Activated CD8-positive, alpha-beta T cell treated with anti-CD3 and anti-CD28 coated beads, Interleukin-2, amount 10 ng/mL, durations not matched to agents 7 days and 5 days (primary cell): ENCODE data around the gene GNL1. TPM values are rescaled to one million over a fixed set of nuclear protein-coding genes. Genes with fewer than 3 reads are reported as not detected.

Experiments used
- ATAC-seq: fragments of 150-1000 bp; cut with Tn5 transposase; one replicate; pipeline ENCODE4 v1.10.0; 2021; ENCODE audit warnings: moderate library complexity
- CTCF ChIA-PET: fragments of 350-600 bp; sonication (Branson Sonifier 250); formaldehyde crosslinking; loops from one replicate; lab custom pipeline; 2021; ENCODE audit warnings: antibody characterized with exemption; lab: Charles Lee
- POLR2A ChIA-PET: fragments of 350-600 bp; sonication (Branson Sonifier 250); formaldehyde crosslinking; loops from one replicate; lab custom pipeline; 2021; ENCODE audit warnings: antibody characterized with exemption; lab: Charles Lee
- DNase-seq: peaks from one replicate; pipeline ENCODE4 v3.0.0-alpha.2; 2020
- H3K27ac Mint-ChIP-seq: one replicate; pipeline ENCODE4 v1.8.0; 2021; ENCODE audit warnings: mild to moderate bottlenecking, mixed read lengths
- H3K27me3 Mint-ChIP-seq: one replicate; pipeline ENCODE4 v1.8.0; 2021; ENCODE audit warnings: low read depth, mixed read lengths
- H3K36me3 Mint-ChIP-seq: one replicate; pipeline ENCODE4 v1.8.0; 2021; ENCODE audit warnings: low read depth, mixed read lengths
- H3K4me1 Mint-ChIP-seq: one replicate; pipeline ENCODE4 v1.8.0; 2021; ENCODE audit warnings: low read depth, mixed read lengths
- H3K4me3 Mint-ChIP-seq: one replicate; pipeline ENCODE4 v1.8.0; 2021; ENCODE audit warnings: mild to moderate bottlenecking, mixed read lengths
- H3K9me3 Mint-ChIP-seq: one replicate; pipeline ENCODE4 v1.8.0; 2022; ENCODE audit warnings: mixed read lengths; ENCODE audit not compliant: insufficient read depth
- total RNA-seq, 2 experiments: library from RNA; stranded (reverse); gene quantifications; one replicate each; pipeline ENCODE4 v1.2.3, GENCODE V29; 2021

The GNL1 gene
- total RNA-seq, 2 experiments from 2014 or later: 63.7 to 69.9 TPM

DNA sequence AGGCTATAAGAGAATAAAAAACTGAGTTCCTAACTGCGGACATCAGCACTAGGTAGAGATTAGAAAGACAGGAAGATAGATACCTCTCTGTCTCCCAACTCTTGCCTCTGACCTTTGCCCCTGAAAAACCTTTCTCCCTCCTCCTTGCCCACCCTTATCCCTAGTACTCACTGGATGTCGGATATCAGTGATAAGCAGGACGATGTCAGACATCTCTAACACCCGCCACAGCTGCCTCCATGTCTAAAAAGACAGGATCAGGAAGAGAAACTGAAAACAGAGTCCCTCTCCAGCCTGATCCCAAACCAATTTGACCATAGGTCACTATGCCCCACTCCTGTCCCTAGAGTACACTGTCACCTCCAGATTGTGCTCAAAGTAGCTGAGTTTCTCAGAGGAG, 1.9 kb downstream of the GNL1 start:
- peaks cover 25% of the 10 kb centered on the region for H3K4me1 Mint-ChIP-seq
- no peaks in the 10 kb centered on the region for H3K27me3 Mint-ChIP-seq
- H3K36me3 Mint-ChIP-seq: peaks cover 57% of the 10 kb centered on the region
- CTCF ChIA-PET: interaction anchor here (1.0 to 10.4 kb wide), 6 partner anchors 11 to 101 kb away, joined by 3 to 125 read pairs (median 11); partner anchors contain the start of gene ABCF1
- H3K4me3 Mint-ChIP-seq: peak overlapping the region; percentile 96
- POLR2A ChIA-PET: interaction anchor here (0.7 to 3.9 kb wide), 6 partner anchors 9 to 61 kb away, joined by 3 to 18 read pairs (median 5); partner anchors contain the start of gene ABCF1
- H3K9me3 Mint-ChIP-seq: no peaks in the 10 kb centered on the region
- peak overlapping the region; percentile 48 for H3K27ac Mint-ChIP-seq
- no peak for DNase-seq
- no peak for ATAC-seq

DNA sequence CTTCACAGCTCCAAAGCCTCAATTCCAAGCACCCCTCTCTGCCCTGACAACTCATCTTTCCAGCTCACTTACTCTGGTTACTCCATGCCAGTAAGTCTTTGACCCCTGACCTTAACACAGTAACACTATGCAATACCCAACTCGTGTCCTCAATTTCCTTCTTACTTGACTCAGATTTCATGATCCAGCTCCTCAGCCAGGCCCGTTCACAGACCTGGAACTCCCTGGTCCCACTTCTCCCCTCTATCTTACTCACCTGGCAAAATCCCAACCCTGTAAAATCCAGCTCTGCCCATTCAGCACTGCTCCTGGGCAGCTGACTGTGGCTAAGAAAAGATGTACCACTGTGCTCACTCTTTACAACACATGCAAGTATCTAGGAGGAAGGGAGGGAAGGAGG, 7.9 kb downstream of the GNL1 start:
- Mint-ChIP-seq H3K9me3 (no peaks in the 10 kb centered on the region), H3K27me3 (no peaks in the 10 kb centered on the region), H3K36me3 (peaks cover 59% of the 10 kb centered on the region), H3K27ac (no peak overlapping the region), H3K4me3 (no peak overlapping the region), H3K4me1 (peaks cover 14% of the 10 kb centered on the region)
- POLR2A ChIA-PET: interaction anchor here (0.8 to 1.3 kb wide), 3 partner anchors 22 to 61 kb away, joined by 3 to 4 read pairs (median 3); no protein-coding TSS in a partner anchor
- ATAC-seq: no peak
- CTCF ChIA-PET: interaction anchor here (1.1 to 16.2 kb wide), 6 partner anchors 16 to 95 kb away, joined by 3 to 464 read pairs (median 4); no protein-coding TSS in a partner anchor
- DNase-seq: no peak

DNA sequence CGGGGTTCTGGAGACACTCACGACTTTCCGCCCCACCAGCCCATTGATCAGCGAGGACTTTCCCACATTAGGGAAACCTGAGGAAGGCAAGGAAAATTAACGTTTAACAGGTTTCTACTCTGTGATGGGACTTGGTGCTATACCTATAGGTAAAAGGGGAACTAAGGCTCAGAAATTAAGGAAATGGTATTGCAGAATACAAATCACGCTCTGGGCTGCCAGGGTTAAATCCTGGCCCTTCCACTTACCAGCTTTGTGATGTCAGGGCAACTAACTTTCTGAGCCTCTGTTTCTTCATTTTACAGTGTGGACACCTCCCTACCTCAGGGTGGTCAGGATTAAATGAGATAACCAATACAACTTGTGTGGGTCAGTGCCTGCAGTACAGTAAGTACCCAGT, 8.8 kb downstream of the GNL1 start:
- ChIA-PET CTCF (interaction anchor here (1.3 to 16.2 kb wide), 6 partner anchors 16 to 64 kb away, joined by 3 to 464 read pairs (median 62); no protein-coding TSS in a partner anchor), POLR2A (no interaction called here)
- H3K36me3 Mint-ChIP-seq: peaks cover 51% of the 10 kb centered on the region
- no peak overlapping the region for H3K27ac Mint-ChIP-seq
- ATAC-seq (no peak), DNase-seq (no peak)
- H3K4me3 Mint-ChIP-seq: no peak overlapping the region
- peaks cover 22% of the 10 kb centered on the region for H3K4me1 Mint-ChIP-seq
- H3K9me3 Mint-ChIP-seq: no peaks in the 10 kb centered on the region
- H3K27me3 Mint-ChIP-seq: no peaks in the 10 kb centered on the region

DNA sequence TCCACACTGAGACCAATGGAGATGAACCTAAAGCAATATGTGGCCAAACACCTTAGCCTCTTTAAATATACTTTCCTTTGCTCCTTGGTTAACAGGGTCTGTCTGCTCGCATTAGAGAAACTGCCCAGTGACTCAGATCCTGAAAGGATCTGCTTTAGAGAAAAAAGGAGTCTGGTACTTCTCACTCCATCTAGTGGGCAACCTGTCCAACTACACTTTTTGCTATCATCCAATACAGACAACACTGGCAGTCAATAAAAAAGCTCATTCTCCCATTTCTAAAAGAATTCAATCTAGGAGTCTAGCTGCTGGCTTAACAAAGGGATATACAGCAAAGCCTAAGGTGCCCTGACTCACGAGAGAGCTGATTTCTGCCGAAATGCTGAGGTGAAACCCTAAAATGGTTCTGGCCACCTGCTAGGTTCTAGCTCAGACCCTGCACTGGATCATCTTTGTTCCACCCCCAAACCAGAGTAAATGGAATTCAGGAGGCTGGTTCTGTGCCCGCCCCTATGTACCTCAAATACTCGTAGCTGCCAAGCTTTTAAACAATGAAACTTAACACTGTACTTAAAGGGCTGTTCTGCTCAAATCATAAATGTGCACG, 11.5 kb downstream of the GNL1 start:
- Mint-ChIP-seq H3K4me1 (peaks cover 34% of the 10 kb centered on the region), H3K4me3 (no peak overlapping the region), H3K27ac (no peak overlapping the region), H3K36me3 (peaks cover 36% of the 10 kb centered on the region), H3K27me3 (no peaks in the 10 kb centered on the region), H3K9me3 (no peaks in the 10 kb centered on the region)
- ChIA-PET POLR2A (interaction anchor here (1.1 to 2.7 kb wide), 7 partner anchors 10 to 92 kb away, joined by 3 to 27 read pairs (median 10); partner anchors contain the start of genes GNL1 and PRR3), CTCF (interaction anchor here (0.5 to 16.2 kb wide), 42 partner anchors 9 to 542 kb away, joined by 3 to 464 read pairs (median 6); partner anchors contain the start of genes ABCF1, DHX16, GNL1 and MRPS18B)
- DNase-seq: peak; percentile 42
- peak; percentile 48 for ATAC-seq

DNA sequence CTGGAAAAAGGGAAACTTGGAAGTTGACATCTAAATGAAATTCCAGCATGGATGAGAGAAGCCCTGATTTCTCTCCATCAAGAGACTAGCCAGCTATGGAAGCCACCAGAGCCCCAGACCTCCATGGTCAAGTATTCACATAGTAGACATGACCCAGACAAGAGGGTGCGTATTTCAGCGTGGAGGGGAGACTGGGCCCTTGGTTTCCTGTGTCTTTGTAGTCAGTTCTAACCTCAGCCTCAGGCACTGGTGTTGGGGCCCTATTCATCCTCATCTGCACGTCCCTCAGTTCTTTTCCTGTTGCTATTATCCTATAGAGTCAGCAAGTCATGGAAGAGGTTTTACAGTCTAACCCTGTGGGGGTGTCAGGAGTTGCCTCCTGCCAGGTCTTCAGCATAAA, 12.5 kb downstream of the GNL1 start:
- ChIA-PET POLR2A (interaction anchor here (0.8 to 5.7 kb wide), 3 partner anchors 35 to 85 kb away, joined by 3 to 35 read pairs (median 3); no protein-coding TSS in a partner anchor), CTCF (interaction anchor here (0.9 to 16.2 kb wide), 19 partner anchors 8 to 187 kb away, joined by 3 to 464 read pairs (median 21); partner anchors contain the start of genes ABCF1, GNL1 and PRR3)
- Mint-ChIP-seq H3K9me3 (no peaks in the 10 kb centered on the region), H3K27ac (peak overlapping the region; percentile 66), H3K36me3 (peaks cover 30% of the 10 kb centered on the region), H3K4me3 (peak overlapping the region; percentile 28), H3K27me3 (no peaks in the 10 kb centered on the region), H3K4me1 (peaks cover 34% of the 10 kb centered on the region)
- DNase-seq (peak; percentile 52), ATAC-seq (peak; percentile 36)

DNA sequence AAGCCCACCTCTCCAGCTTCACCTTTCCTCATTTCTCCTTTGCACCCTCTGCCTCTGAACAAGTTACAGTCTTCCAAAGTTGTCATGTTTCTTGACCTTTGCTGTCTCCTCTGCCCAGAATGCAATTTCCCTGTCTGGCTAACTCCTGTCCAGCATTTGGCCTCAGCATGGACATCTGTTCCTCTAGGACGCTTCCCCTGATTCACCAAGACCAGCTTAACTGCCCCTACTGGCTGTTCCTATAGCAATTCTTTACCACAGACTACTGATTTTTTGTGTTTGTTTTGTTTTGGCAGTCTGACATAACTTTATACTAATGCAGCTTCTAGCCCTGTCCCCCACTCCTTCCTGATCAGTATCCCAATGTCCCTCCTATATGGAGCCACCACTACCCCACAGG, 13.4 kb downstream of the GNL1 start:
- peaks cover 26% of the 10 kb centered on the region for H3K36me3 Mint-ChIP-seq
- H3K27ac Mint-ChIP-seq: peak overlapping the region; percentile 73
- ChIA-PET CTCF (interaction anchor here (0.6 to 16.2 kb wide), 24 partner anchors 9 to 284 kb away, joined by 3 to 464 read pairs (median 19); partner anchors contain the start of genes ABCF1, DHX16, GNL1 and MRPS18B), POLR2A (interaction anchor here (0.7 to 5.7 kb wide), 6 partner anchors 11 to 55 kb away, joined by 3 to 35 read pairs (median 8); partner anchors contain the start of gene ABCF1)
- peaks cover under 1% of the 10 kb centered on the region for H3K27me3 Mint-ChIP-seq
- ATAC-seq: no peak
- peak overlapping the region; percentile 65 for H3K4me3 Mint-ChIP-seq
- H3K4me1 Mint-ChIP-seq: peaks cover 34% of the 10 kb centered on the region
- no peaks in the 10 kb centered on the region for H3K9me3 Mint-ChIP-seq
- no peak for DNase-seq

DNA sequence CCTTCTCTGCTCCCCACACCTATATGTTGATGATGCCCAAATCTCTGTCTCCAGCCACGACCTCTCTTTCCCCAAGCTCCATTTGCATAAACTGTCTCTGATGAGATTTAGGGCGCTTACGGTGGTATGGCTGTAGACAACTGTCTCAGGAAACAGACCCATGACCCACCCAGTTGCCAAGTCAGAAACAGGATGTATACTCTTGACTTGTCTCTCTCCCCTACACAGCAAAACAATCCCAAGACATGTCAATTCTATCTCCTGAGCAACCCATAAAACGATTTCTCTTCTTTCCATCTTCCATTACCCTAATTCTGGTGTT, 13.9 kb downstream of the GNL1 start:
- ChIA-PET CTCF (interaction anchor here (0.6 to 16.2 kb wide), 37 partner anchors 9 to 549 kb away, joined by 3 to 464 read pairs (median 11); partner anchors contain the start of genes ABCF1, DHX16, GNL1 and MRPS18B), POLR2A (interaction anchor here (0.7 to 5.7 kb wide), 9 partner anchors 10 to 55 kb away, joined by 3 to 35 read pairs (median 8); partner anchors contain the start of gene ABCF1)
- DNase-seq (peak; percentile 50), ATAC-seq (peak; percentile 59)
- H3K9me3 Mint-ChIP-seq: no peaks in the 10 kb centered on the region
- H3K27ac Mint-ChIP-seq: peak overlapping the region; percentile 73
- H3K27me3 Mint-ChIP-seq: peaks cover 5% of the 10 kb centered on the region
- peak overlapping the region; percentile 65 for H3K4me3 Mint-ChIP-seq
- H3K4me1 Mint-ChIP-seq: peaks cover 34% of the 10 kb centered on the region
- H3K36me3 Mint-ChIP-seq: peaks cover 23% of the 10 kb centered on the region

DNA sequence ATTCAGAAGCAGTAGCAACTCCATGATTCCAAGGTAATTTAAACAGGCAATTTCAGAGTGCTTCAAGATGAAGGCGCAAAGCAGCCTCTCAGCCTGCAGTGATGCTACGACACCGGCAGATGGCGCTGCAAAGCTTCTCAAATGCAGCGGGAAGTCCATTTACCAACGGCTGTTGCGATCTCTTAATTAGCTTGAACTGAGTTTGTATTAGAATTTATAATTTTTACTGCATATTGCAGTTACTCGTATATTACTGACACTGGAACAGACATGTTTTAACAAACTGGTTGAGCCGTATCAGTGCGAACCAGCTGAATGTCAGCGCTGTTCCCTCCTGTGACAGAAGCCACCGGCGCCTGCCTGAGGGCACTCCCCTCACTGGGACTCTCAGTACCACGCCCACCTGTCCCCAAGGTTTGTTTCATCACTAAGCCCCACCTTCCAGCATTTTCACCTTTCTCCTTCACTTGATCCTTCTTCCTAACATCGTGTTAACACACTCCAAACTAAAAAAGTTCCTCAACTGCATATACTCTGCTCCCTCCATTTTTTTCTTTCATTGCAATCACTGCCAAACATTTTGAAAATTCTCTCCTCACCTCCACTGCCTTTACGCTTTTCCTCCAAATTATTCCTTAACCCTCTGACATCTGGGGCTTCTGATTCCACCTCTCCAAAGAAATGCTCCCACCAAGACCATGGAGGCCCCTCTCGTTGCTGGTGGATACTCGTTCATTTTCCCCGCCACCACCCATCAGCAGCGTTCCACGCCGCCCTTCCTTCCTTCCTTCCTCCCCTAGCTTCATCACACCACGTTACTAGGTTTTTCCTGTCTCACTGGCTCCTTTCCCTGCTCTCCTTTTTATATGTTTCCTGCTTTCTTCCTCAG, 14.5 kb downstream of the GNL1 start:
- peak; percentile 82 for ATAC-seq

DNA sequence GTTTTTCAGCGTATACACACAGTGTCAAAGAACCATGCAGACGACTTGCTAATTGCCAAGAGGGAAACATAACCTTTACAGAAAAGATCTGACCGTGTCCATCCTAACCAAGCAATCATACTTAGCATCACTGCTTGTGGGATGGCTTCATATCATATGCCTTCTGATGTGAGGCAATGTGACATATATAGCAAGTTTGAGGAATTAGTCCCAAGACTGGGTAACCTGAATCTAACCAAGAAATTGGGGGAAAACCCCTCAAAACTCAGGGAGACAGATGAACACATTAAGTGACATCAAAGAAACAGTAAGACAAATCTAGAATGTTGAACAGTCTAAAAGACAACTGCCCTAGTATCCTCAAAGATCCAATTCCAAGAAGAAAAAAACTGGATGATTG, 18.4 kb downstream of the GNL1 start:
- Mint-ChIP-seq H3K36me3 (no peaks in the 10 kb centered on the region), H3K4me1 (peaks cover 23% of the 10 kb centered on the region), H3K27me3 (peaks cover 5% of the 10 kb centered on the region), H3K9me3 (no peaks in the 10 kb centered on the region), H3K4me3 (no peak overlapping the region), H3K27ac (no peak overlapping the region)
- DNase-seq (no peak), ATAC-seq (no peak)
- ChIA-PET CTCF (interaction anchor here (1.6 to 16.2 kb wide), 3 partner anchors 44 to 59 kb away, joined by 5 to 464 read pairs (median 124); no protein-coding TSS in a partner anchor), POLR2A (no interaction called here)

More for the DNA sequence above, 14.5 kb downstream of the GNL1 start:
- H3K36me3 Mint-ChIP-seq: peaks cover 20% of the 10 kb centered on the region
- peak; percentile 88 for DNase-seq
- H3K9me3 Mint-ChIP-seq: no peaks in the 10 kb centered on the region
- ChIA-PET POLR2A (interaction anchor here (0.7 to 5.7 kb wide), 11 partner anchors 9 to 55 kb away, joined by 3 to 35 read pairs (median 8); partner anchors contain the start of genes ABCF1, GNL1 and PRR3), CTCF (interaction anchor here (0.8 to 16.2 kb wide), 49 partner anchors 10 to 550 kb away, joined by 3 to 464 read pairs (median 8); partner anchors contain the start of genes ABCF1, DHX16, GNL1 and MRPS18B)
- peaks cover 5% of the 10 kb centered on the region for H3K27me3 Mint-ChIP-seq
- peak overlapping the region; percentile 73 for H3K27ac Mint-ChIP-seq
- H3K4me1 Mint-ChIP-seq: peaks cover 34% of the 10 kb centered on the region
- H3K4me3 Mint-ChIP-seq: peak overlapping the region; percentile 65

DNA sequence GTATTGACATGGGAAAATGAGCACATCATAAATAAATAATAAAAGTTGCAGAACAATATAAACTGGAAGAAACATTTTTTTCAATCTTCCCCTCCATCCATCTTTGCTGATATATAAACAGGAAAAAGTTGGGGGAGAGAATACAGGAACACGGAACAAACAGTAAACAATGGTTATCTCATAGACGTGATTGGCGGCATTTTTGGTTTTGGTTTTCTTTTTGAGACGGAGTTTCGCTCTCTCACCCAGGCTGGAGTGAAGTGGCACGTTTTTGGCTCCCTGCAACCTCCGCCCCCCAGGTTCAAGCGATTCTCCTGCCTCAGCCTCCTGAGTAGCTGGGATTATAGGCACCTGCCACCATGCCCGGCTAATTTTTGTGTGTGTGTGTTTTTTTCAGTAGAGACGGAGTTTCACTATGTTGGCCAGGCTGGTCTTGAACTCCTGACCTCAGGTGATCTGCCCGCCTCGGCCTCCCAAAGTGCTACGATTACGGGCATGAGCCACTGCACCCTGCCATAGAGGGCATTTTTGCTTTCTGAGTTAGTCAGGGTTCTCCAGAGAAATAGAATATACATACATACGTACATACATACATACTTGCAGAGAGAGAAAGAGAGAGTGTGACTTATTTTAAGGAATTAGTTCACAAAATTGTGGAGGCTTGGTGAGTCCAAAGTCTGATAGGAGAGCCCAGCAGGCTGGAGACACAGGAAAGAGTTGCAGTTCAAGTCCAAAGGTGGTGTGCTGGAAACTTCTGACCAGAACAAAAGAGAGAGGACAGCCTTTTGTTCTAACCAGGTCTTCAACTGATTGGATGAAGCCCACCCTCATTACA, 22.6 kb downstream of the GNL1 start:
- H3K4me1 Mint-ChIP-seq: peaks cover 31% of the 10 kb centered on the region
- peak overlapping the region; percentile 54 for H3K27ac Mint-ChIP-seq
- H3K27me3 Mint-ChIP-seq: peaks cover 5% of the 10 kb centered on the region
- H3K36me3 Mint-ChIP-seq: peaks cover 3% of the 10 kb centered on the region
- ATAC-seq (no peak), DNase-seq (no peak)
- no peaks in the 10 kb centered on the region for H3K9me3 Mint-ChIP-seq
- POLR2A ChIA-PET: interaction anchor here (0.5 to 5.7 kb wide), 4 partner anchors 8 to 41 kb away, joined by 3 to 108 read pairs (median 6); no protein-coding TSS in a partner anchor
- CTCF ChIA-PET: interaction anchor here (0.9 to 4.6 kb wide), 9 partner anchors 16 to 223 kb away, joined by 3 to 111 read pairs (median 15); no protein-coding TSS in a partner anchor
- peak overlapping the region; percentile 29 for H3K4me3 Mint-ChIP-seq
